Gastrocnemius medialis (tissue), 4 donors: ENCODE data around the gene ABCA13.

Experiments
- CTCF ChIP-seq, 5 experiments: fragments of 450-650 bp in 3 of 5; fragments of 200-600 bp in 2 of 5; sonication (generic) in 2 of 5; IDR thresholded peaks in 4 of 5; conservative IDR thresholded peaks in 1 of 5; 1 replicate in 4 of 5; 2 replicates in 1 of 5; pipeline ENCODE4 v1.5.1; 2016 to 2019; ENCODE audit warnings: antibody characterized with exemption in 5 of 5, mild to moderate bottlenecking in 3 of 5, moderate library complexity in 3 of 5
- POLR2A ChIP-seq, 2 donors: fragments of 450-650 bp; IDR thresholded peaks; one replicate each; pipeline ENCODE4 v1.6.1; 2017; ENCODE audit warnings: antibody characterized with exemption in 2 of 2, mild to moderate bottlenecking in 2 of 2, moderate library complexity in 2 of 2

GRCh38 chr7:48269066-48269465 is 97.8 kb downstream of the ABCA13 start:
- TF ChIP-seq CTCF (IDR thresholded peaks at IDR 0.05 in 4 of 5, conservative IDR thresholded peaks at IDR 0.05 in 1 of 5) (no peak), POLR2A (IDR thresholded peaks at IDR 0.05) (no peak)
